HG03457 (cell line): ENCODE data around the gene UFD1.
A peak's percentile ranks its signal among the peaks of the same experiment; 100 is the strongest.

Experiments
- ATAC-seq: cut with Tn5 transposase; IDR thresholded peaks from one replicate; pipeline ENCODE4 v1.9.1; 2021; ENCODE audit warnings: moderate number of reproducible peaks; ENCODE audit not compliant: unreplicated experiment

The UFD1 gene

GRCh38 chr22:19497245-19497644, 18.3 kb upstream of the UFD1 start:
- ATAC-seq = no peak

GRCh38 chr22:19496324-19496630, 17.3 kb upstream of the UFD1 start:
- no peak for ATAC-seq

GRCh38 chr22:19495562-19496323, 16.8 kb upstream of the UFD1 start:
- no peak for ATAC-seq

DNA sequence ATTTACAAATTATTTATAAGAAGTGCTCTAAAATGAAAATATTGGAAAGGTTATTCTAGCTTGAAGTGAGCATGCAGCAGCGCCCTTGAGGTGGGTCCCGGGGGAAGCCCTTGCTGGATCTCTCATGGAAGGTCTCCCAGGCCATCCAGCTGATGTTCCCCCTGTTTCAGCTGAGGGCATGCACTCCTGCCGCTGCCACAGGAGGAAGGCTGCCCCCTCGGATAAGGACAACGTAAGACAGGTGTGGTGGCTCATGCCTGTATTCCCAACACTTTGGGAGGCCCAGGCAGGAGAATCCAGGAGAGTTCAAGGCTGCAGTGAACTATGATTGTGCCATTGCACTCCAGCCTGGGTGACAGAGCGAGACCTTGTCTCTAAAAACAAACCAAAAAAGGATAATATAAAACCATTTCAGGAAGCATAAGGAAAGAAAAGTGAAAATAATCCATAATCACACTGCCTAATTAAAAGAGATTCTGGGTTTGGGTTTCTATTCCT, 15.7 kb upstream of the UFD1 start:
- ATAC-seq = no peak

DNA sequence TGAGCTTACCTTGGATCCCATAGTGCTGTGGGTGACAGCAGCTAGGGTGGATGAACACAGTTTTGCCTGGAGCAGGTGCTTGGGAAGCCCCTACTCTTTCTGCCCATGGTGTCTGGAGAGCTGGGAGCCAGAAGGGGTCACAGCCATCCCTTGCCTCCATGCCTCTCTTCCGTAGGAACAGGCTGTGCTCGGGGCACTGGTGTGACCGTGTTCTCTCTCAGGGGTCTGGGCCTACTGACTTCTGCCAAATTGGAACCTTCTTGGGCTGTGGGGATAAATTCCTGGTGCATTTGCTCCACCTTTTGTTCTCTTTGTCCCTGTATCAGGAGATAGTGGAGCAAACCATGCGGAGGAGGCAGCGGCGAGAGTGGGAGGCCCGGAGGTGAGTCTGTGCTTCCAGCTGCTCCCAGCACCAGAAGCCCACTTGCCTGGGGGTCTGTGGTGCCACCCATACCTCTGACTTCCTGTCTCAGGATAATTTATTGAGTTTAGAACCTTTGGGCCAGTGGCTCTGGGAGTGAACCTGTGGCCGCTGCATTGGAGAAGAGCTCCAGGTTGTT, 15.1 kb upstream of the UFD1 start:
- no peak for ATAC-seq

DNA sequence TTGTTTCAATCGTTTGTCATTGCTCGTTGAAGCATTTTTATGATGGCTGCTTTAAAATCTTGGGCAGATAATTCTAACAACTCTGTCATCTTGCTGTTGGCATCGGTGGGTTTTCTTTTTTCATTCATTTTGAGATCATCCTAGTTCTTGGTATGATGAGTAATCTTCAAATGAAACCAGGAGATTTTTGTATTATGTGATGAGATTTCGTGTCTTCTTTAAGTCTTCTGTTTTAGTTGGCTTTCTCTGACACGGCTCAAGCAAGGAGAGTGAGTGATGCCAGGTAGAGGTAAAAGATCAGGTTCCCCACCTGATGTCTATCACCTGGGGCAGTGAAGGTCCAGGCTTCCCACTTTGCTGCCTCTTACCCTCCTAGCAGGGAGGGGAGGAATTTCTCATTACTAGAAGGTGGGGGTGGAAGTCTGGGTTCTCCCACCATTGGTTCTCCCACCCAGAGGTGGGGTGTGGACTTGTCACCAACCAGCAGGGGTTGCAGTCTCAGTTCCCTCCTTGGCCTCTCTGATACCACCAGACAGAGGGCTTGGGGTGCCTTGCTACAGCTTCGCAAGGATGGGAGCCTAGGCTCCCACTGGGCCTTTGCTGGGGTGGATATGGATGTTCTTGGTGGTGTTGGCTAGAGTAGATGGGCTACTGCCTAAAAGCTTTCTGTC, 13.6 kb upstream of the UFD1 start:
- no peak for ATAC-seq

GRCh38 chr22:19490628-19491230, 11.7 kb upstream of the UFD1 start:
- ATAC-seq = no peak

GRCh38 chr22:19488884-19489843, 10.2 kb upstream of the UFD1 start:
- no peak for ATAC-seq

DNA sequence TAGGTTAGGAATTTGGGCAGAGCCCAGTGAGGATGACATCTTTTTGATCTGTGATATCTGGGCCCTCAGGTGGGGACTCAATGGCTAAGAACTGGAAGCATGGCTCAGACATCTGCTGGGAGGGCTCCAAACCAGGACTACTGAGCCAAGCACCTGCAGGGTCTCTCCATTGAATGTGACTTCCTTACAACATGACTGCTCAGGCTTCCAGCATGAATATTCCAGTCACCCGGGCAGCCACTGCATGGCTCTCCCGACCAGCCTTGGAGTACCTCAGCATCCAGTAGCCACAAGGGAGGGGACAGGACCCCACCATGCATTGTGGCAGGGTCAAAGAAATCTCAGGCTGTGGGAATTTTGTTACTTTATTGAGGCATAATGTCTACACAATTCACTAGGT, 9.3 kb upstream of the UFD1 start:
- no peak for ATAC-seq

DNA sequence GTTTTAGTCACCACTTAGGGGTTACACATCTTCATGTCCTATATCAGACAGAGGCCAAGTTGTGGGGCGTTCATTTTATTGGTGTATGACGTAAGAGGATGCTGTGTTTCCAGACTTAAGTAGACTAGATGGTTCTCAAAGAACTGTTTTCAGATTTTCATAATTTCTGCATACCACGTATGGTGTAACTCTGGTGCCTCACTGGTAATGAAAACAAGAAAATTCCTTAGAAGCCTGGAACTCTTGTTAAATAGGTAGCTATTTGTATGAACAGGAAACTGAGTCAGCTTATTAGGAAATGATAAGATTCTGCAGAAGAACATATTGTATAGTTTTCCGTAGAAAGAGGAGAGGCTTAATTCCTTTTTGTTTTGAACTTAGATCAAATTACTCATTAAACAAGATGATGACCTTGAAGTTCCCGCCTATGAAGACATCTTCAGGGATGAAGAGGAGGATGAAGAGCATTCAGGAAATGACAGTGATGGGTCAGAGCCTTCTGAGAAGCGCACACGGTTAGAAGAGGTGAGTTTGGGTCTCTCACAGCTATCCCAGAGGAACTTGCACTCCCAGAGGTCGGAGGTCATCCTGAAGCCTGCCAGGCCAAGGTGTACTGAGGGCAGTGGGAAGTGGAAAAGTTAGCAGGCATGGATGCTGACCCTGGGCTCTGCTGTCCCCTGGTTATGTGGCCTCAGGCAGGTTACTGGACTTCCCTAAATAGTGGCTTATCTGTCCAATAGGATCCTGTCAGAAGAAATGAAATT, 4.7 kb upstream of the UFD1 start:
- no peak for ATAC-seq

DNA sequence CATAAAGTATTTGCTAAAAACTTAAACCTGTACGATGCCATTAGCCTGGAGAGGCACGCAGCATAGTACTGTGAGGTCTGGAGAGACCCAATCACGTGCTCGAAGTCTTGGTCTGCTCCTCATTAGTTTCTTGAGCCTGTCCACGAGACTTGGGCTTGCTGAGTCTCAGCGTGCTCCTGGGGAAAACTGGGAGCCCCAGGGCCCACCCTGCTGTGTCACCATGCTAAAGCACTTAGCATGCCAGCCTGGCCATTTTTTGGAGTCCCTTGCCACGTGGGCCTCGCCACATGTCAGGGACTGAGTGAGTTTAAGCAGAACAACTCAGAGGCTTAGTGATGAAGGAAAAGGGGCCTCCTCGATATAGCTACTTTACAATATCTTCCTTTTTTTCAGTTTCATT, 3.3 kb upstream of the UFD1 start:
- no peak for ATAC-seq

DNA sequence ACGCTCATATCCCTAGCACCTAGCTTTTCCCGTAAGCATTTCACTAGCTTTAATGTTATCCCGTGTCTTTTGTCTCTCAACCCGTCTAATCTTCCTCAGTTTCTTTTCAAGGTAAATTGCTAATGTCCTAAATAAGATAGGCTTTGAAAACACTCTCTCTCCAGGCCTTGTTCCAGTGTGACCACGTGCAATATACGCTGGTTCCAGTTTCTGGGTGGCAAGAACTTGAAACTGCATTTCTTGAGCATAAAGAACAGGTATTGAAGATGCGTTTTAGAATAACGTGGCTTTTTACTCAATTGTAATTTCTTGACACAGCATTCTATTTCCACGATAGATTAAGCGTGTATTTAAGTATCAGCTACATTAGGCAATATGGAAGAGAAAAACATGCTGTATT, 1.8 kb upstream of the UFD1 start:
- no peak for ATAC-seq

- ATAC-seq = no peak
Measured at GRCh38 chr22:19480173-19480568, 1.2 kb upstream of the UFD1 start.

DNA sequence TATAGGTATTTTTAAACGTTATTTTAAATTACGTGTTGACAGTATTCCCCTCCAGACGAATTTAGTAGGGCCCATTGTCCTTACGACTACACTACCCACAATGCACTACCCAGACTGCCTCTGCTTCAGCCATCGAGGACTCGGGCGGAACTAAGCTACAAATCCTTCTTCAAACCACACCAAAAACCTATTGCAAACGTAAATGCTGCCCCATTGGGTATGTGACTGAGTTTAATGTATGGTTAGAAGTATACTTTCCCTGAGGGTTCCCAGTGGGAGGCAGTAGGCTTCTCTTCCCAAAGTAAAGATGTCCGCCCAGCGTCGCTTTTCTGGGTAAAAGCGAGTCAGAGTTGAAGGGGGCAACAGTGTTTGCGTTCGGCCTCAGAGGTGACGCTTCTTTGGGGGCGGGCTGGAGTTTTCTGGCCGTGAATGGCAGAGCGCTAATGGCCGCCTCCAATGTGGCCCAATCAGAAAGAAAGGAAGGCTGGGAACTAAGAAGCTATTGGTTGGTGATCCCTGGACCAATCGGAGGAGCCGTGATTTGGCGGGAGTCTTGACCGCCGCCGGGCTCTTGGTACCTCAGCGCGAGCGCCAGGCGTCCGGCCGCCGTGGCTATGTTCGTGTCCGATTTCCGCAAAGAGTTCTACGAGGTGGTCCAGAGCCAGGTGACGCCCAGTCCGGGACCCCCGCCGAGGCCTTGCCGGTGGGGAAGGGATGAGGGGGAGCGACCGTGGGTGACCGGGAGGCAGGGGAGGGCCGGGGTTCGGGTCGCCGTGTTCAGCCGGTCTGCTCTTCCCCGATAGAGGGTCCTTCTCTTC, 571 bp upstream of the UFD1 start, which contains the start of gene CDC45:
TSS of gene CDC45 (plus strand) at position 566 of the 818 bp plus-strand sequence. CDS start at position 615, 49 bp downstream.
- ATAC-seq = peak; percentile 64

DNA sequence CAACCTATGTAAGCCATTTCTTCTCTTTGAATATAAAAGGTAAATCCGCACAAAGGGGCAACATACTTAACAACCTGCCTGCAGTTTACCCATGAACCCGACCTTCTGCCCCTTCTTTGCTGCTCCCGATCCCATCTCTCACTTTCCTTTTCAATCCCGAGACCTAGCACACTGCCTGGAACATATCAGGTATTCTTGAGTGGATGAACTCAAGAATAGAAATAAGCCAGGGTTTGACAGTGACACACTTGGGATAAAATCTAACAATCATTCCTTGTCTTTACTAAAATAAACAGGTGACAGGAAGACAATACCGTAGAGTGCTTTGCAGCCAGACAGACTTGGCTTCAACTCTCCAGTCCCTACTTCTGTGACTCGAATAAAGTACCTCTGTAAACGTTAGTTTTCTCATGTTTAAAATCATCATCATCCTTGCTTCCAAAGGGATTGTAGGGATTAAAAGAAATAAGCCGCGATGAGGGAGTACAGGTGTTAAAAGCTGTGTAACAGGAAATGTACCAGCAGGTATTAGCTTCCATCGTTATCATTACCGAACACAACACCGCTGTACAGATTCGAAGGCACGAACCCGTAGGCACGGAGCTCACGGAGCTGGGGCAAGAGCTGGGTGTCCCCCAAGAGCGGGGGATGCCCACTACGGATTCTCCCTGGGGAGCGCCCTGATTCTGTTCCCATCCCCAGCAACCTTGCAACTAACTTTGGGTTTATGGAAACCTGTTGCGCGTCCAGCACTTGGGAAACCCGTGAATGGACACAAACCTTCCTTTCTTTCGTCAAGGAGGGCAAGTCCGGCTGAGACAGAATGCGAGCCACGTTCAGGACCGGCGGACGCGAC, 720 bp downstream of the UFD1 start:
- ATAC-seq = no peak

DNA sequence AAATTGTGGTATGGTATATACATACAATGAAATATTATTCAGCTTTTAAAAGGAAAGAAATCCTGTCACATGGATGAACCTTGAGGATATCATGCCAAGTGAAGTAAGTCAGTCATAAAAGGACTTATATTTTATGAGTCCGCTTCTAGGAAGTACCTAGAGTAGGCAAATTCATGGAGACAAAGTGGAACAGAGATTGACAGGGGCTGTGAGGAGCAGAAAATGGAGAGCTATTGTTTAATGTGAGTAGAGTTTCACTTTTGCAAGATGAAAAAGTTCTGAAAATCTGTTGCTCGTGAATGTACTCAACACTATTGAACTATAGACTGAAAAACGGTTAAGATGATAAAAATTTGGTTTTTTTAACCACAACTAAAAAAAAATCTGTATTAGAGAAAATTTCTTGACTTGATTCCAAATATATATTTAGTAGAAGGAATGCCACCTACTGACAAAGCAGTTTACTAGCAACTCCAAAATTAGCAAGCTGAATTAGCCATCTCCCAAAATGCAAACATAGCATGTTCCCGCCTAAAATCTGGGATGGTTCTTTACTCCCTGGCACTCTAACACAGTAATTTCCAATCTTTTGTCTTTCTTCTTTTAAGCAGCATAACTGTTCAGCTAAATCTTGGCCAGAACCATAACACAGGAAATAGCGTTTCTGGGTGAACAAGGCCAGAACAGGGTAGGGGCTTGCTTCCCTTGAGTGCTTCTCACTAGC, 1.5 kb downstream of the UFD1 start:
- no peak for ATAC-seq

- ATAC-seq = no peak
Measured at GRCh38 chr22:19476023-19476422, 3.0 kb downstream of the UFD1 start.
